Measurements from ENCODE around the gene ASB8.
A peak's percentile ranks its signal among the peaks of the same experiment; 100 is the strongest.

Gene ASB8

GRCh38 chr12:48176417-48176751, 19.1 kb upstream of the ASB8 start:
- TF ChIP-seq CTCF (IDR thresholded peaks at IDR 0.05; ENCODE audit: low read depth, low read length, missing control alignments) = no peak
- DNase-seq (ENCODE audit: extremely low read depth, low read depth) = no peak
- no peak overlapping the region for H3K4me3 ChIP-seq (replicated peaks; ENCODE audit: low read depth, low read length)

- TF ChIP-seq CTCF (IDR thresholded peaks at IDR 0.05; ENCODE audit: low read depth, low read length, missing control alignments) = no peak
- H3K4me3 ChIP-seq (replicated peaks; ENCODE audit: low read depth, low read length) = 0 out of 2 replicates have a peak overlapping the region, but pooled peaks have one; percentile 5
- no peak for DNase-seq (ENCODE audit: extremely low read depth, low read depth)
These were observed 18.5 kb upstream of the ASB8 start for GRCh38 chr12:48175613-48176416.

GRCh38 chr12:48169011-48169410, 11.7 kb upstream of the ASB8 start:
- no peak for TF ChIP-seq CTCF (IDR thresholded peaks at IDR 0.05; ENCODE audit: low read depth, low read length, missing control alignments)
- no peak for DNase-seq (ENCODE audit: extremely low read depth, low read depth)
- no peak overlapping the region for H3K4me3 ChIP-seq (replicated peaks; ENCODE audit: low read depth, low read length)

- peak; percentile 21 for DNase-seq (ENCODE audit: extremely low read depth, low read depth)
- no peak overlapping the region for H3K4me3 ChIP-seq (replicated peaks; ENCODE audit: low read depth, low read length)
- TF ChIP-seq CTCF (IDR thresholded peaks at IDR 0.05; ENCODE audit: low read depth, low read length, missing control alignments) = peak; percentile 96
These were observed 8.0 kb upstream of the ASB8 start for GRCh38 chr12:48165089-48165981.

GRCh38 chr12:48164451-48164850, 7.1 kb upstream of the ASB8 start:
- H3K4me3 ChIP-seq (replicated peaks; ENCODE audit: low read depth, low read length) = no peak overlapping the region
- no peak for DNase-seq (ENCODE audit: extremely low read depth, low read depth)
- TF ChIP-seq CTCF (IDR thresholded peaks at IDR 0.05; ENCODE audit: low read depth, low read length, missing control alignments) = no peak

- no peak overlapping the region for H3K4me3 ChIP-seq (replicated peaks; ENCODE audit: low read depth, low read length)
- no peak for TF ChIP-seq CTCF (IDR thresholded peaks at IDR 0.05; ENCODE audit: low read depth, low read length, missing control alignments)
These were observed 5.9 kb upstream of the ASB8 start for GRCh38 chr12:48163150-48163747.

More at GRCh38 chr12:48163150-48163747, 5.9 kb upstream of the ASB8 start:
- no peak for DNase-seq (ENCODE audit: extremely low read depth, low read depth)

All from HFF-Myc (cell line).